IMR-90 (cell line): ENCODE data around the gene TMEM200A. TPM values are rescaled to one million over a fixed set of nuclear protein-coding genes. Genes with fewer than 3 reads are reported as not detected.

Source experiments
- ATAC-seq: fragments of 200-7000 bp; cut with Tn5 transposase; 2 replicates; pipeline ENCODE4 v1.9.1; 2020; ENCODE audit warnings: low read depth, mild to moderate bottlenecking, moderate library complexity
- BruUV-seq: library from RNA; stranded (reverse); fragments of 400-500 nt; replicated peaks from 2 replicates; lab custom pipeline; 2021; lab: Mats Ljungman, UMichigan
- CTCF ChIA-PET: fragments of 300-600 bp; formaldehyde crosslinking; extraction: SDS; loops from one replicate; lab custom pipeline; 2021; ENCODE audit warnings: antibody characterized with exemption; lab: Yijun Ruan, JAX
- POLR2A ChIA-PET: fragments of 300-600 bp; sonication (Branson Sonifier 250); formaldehyde crosslinking; loops from one replicate; lab custom pipeline; 2022; ENCODE audit warnings: antibody characterized with exemption; ENCODE audit not compliant: unreplicated experiment; lab: Charles Lee
- DNase-seq: peaks from one replicate; pipeline ENCODE4 v3.0.0; 2013
- H2AFZ ChIP-seq: replicated peaks from 2 replicates; pipeline ENCODE3; 2013; ENCODE audit warnings: low read length, mild to moderate bottlenecking; ENCODE audit not compliant: poor library complexity
- H2AK5ac ChIP-seq: 2 replicates; pipeline ENCODE4 v1.6.1; 2013; ENCODE audit warnings: low read depth, low read length, inconsistent platforms
- H2AK9ac ChIP-seq: replicated peaks from 2 replicates; pipeline ENCODE3; 2013; ENCODE audit warnings: mild to moderate bottlenecking, low read depth, low read length, moderate library complexity; ENCODE audit not compliant: poor library complexity
- H2BK120ac ChIP-seq: 2 replicates; pipeline ENCODE4 v1.6.1; 2013; ENCODE audit warnings: low read depth, low read length, inconsistent platforms
- H2BK15ac ChIP-seq: 3 replicates; pipeline ENCODE4 v1.6.1; 2013; ENCODE audit warnings: low read depth, low read length, inconsistent platforms
- H2BK20ac ChIP-seq: 2 replicates; pipeline ENCODE4 v1.6.1; 2013; ENCODE audit warnings: low read depth, mild to moderate bottlenecking, inconsistent platforms, low read length, moderate library complexity
- H2BK5ac ChIP-seq: 2 replicates; pipeline ENCODE4 v1.6.1; 2013; ENCODE audit warnings: mild to moderate bottlenecking, low read depth, low read length, inconsistent platforms; ENCODE audit not compliant: poor library complexity, severe bottlenecking
- H3K14ac ChIP-seq: replicated peaks from 2 replicates; pipeline ENCODE4 v1.6.1; 2013; ENCODE audit warnings: low read depth, low read length, inconsistent platforms
- H3K18ac ChIP-seq: 2 replicates; pipeline ENCODE4 v1.6.1; 2013; ENCODE audit warnings: low read depth, low read length, control low read depth
- H3K23ac ChIP-seq: 2 replicates; pipeline ENCODE4 v1.6.1; 2013; ENCODE audit warnings: low read depth, low read length, inconsistent platforms
- H3K27ac ChIP-seq: 2 replicates; pipeline ENCODE4 v1.5.1; 2013; ENCODE audit warnings: mild to moderate bottlenecking, control low read depth, low read length; ENCODE audit not compliant: insufficient read depth
- H3K27me3 ChIP-seq: 2 replicates; pipeline ENCODE4 v1.6.1; 2013; ENCODE audit warnings: low read length; ENCODE audit not compliant: control insufficient read depth, insufficient read depth
- H3K36me3 ChIP-seq: 2 replicates; pipeline ENCODE4 v1.6.1; 2013; ENCODE audit warnings: low read length, mixed read lengths; ENCODE audit not compliant: control insufficient read depth, insufficient read depth
- H3K4ac ChIP-seq: 2 replicates; pipeline ENCODE4 v1.6.1; 2013; ENCODE audit warnings: low read depth, low read length, inconsistent platforms
- H3K4me1 ChIP-seq: 2 replicates; pipeline ENCODE4 v1.6.1; 2013; ENCODE audit warnings: low read length, mixed read lengths; ENCODE audit not compliant: control insufficient read depth, insufficient read depth
- H3K4me2 ChIP-seq: 2 replicates; pipeline ENCODE4 v1.6.1; 2013; ENCODE audit warnings: low read depth, mild to moderate bottlenecking, control low read depth, low read length, moderate library complexity
- H3K4me3 ChIP-seq: 2 replicates; pipeline ENCODE4 v1.5.1; 2013; ENCODE audit warnings: low read depth, mild to moderate bottlenecking, control low read depth, low read length, moderate library complexity; ENCODE audit not compliant: insufficient read depth
- H3K56ac ChIP-seq: 2 replicates; pipeline ENCODE4 v1.6.1; 2013; ENCODE audit warnings: low read length, inconsistent platforms; ENCODE audit not compliant: insufficient read depth; ENCODE audit errors: extremely low read depth
- H3K79me1 ChIP-seq, 2 experiments: 2 replicates each; pipeline ENCODE4 v1.6.1; 2013; ENCODE audit warnings: low read length in 2 of 2, inconsistent platforms in 1 of 2, low read depth in 1 of 2
- H3K9ac ChIP-seq: 2 replicates; pipeline ENCODE4 v1.6.1; 2013; ENCODE audit warnings: low read depth, low read length, control low read depth
- H3K9me1 ChIP-seq: 2 replicates; pipeline ENCODE4 v1.6.1; 2013; ENCODE audit warnings: low read length, inconsistent platforms; ENCODE audit not compliant: insufficient read depth
- H3K9me3 ChIP-seq: 2 replicates; pipeline ENCODE4 v1.6.1; 2013; ENCODE audit warnings: low read length; ENCODE audit not compliant: control insufficient read depth, insufficient read depth
- H4K20me1 ChIP-seq: 2 replicates; pipeline ENCODE4 v1.6.1; 2013; ENCODE audit warnings: low read length, inconsistent platforms; ENCODE audit not compliant: insufficient read depth
- H4K5ac ChIP-seq: 2 replicates; pipeline ENCODE4 v1.6.1; 2013; ENCODE audit warnings: mild to moderate bottlenecking, low read depth, low read length, control low read depth
- H4K8ac ChIP-seq, 2 experiments: 2 replicates each; pipeline ENCODE4 v1.6.1; 2013; ENCODE audit warnings: low read depth in 2 of 2, low read length in 2 of 2, control low read depth in 1 of 2, inconsistent platforms in 1 of 2
- H4K91ac ChIP-seq: 2 replicates; pipeline ENCODE4 v1.6.1; 2013; ENCODE audit warnings: low read depth, low read length, inconsistent platforms; ENCODE audit not compliant: insufficient read depth
- CEBPB ChIP-seq: IDR thresholded peaks from 2 replicates; pipeline ENCODE4 v1.6.1; 2012; ENCODE audit warnings: low read depth, low read length, improper control_type of control experiment
- ELK1 ChIP-seq: fragments of 150-350 bp; IDR thresholded peaks from 2 replicates; pipeline ENCODE4 v1.6.1; 2016; ENCODE audit warnings: low read depth, mild to moderate bottlenecking, low read length, moderate library complexity, borderline replicate concordance
- FOS ChIP-seq: fragments of 150-350 bp; IDR thresholded peaks from 2 replicates; pipeline ENCODE4 v1.6.1; 2016; ENCODE audit warnings: low read depth, low read length
- MXI1 ChIP-seq: IDR thresholded peaks from 2 replicates; pipeline ENCODE4 v1.6.1; 2012; ENCODE audit warnings: low read depth, mild to moderate bottlenecking, low read length, moderate library complexity, borderline replicate concordance
- POLR2A ChIP-seq: IDR thresholded peaks from 2 replicates; pipeline ENCODE4 v1.6.1; 2012; ENCODE audit warnings: mild to moderate bottlenecking, low read depth, low read length
- RAD21 ChIP-seq: IDR thresholded peaks from 2 replicates; pipeline ENCODE4 v1.6.1; 2012; ENCODE audit warnings: low read length, improper control_type of control experiment
- RFX5 ChIP-seq: IDR thresholded peaks from 2 replicates; pipeline ENCODE4 v1.8.0; 2012; ENCODE audit warnings: low read depth, mild to moderate bottlenecking, low read length, moderate library complexity
- SMC3 ChIP-seq: fragments of 150-350 bp; IDR thresholded peaks from 2 replicates; pipeline ENCODE4 v1.6.1; 2016; ENCODE audit warnings: low read depth, mild to moderate bottlenecking, antibody characterized with exemption, low read length, moderate library complexity
- USF2 ChIP-seq: fragments of 150-350 bp; IDR thresholded peaks from 2 replicates; pipeline ENCODE4 v1.6.1; 2017; ENCODE audit warnings: mild to moderate bottlenecking, antibody characterized with exemption, low read length, low read depth
- WGBS, 2 experiments: methylation state at CpG; one replicate each; pipeline versions ENCODE4 v1.1.5 to v1.1.7; 2013; ENCODE audit warnings: missing lambda C conversion rate in 2 of 2; ENCODE audit not compliant: insufficient read length in 1 of 2; ENCODE audit errors: extremely low coverage in 2 of 2; 5-methylcytosine and 5-hydroxymethylcytosine counted together
- dilution Hi-C: fragments of 300-500 bp; cut with HindIII; formaldehyde crosslinking; loops from one replicate; pipeline ENCODE4 v1.14.3; 2018; ENCODE audit warnings: low sequenced_read_pairs; ENCODE audit not compliant: unreplicated experiment
- in situ Hi-C: fragments of 300-500 bp; cut with MboI; formaldehyde crosslinking; loops from 3 replicates; pipeline ENCODE4 v1.14.3; 2019; ENCODE audit warnings: low sequenced_read_pairs, inconsistent platforms, mixed read lengths
- intact Hi-C: fragments of 100-400 bp; cut with micrococcal nuclease; formaldehyde crosslinking; loops from 2 replicates; pipeline ENCODE4 v1.10.0; 2022
- polyA plus RNA-seq, 3 experiments: library from polyadenylated mRNA; depleted of rRNA; stranded (reverse); fragments of >200 nt; gene quantifications; 2 replicates each; pipeline ENCODE4 v1.2.3, GENCODE V29; 2012; ENCODE audit warnings: low replicate concordance in 1 of 3
- total RNA-seq: library from RNA; depleted of rRNA; stranded (reverse); fragments of >200 nt; gene quantifications from 2 replicates; pipeline ENCODE4 v1.2.3, GENCODE V29; 2012

Gene TMEM200A
- total and polyA plus RNA-seq, 2 of the 4 experiments (the other 2 are of a cell fraction) = 22.8 to 37.1 TPM

DNA sequence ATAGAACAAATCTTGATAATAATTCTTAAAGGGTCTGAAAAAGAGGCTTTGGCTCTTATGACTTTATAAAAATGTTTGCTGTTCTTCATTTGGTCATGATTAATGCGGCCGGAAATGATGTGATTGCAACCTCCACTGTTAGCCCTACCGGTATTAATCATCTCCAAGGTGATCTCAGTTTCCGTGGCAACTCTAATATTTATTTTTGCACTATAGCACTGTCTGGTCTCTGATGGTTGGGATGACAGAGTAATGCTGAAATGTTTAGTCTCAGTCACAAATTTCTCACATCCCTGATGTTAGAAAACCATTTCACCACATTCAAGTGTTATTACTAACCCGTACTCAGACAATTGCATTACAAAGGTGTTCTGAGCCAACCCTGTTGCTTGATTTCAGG lies 87.4 kb downstream of the TMEM200A start:
- Histone ChIP-seq H3K4ac (no peak overlapping the region), H3K14ac (no peak overlapping the region), H3K4me3 (no peak overlapping the region), H3K4me2 (peak overlapping the region; percentile 27; the same call in 1 of the 2 replicates), H3K27ac (no peak overlapping the region), H3K9me1 (no peaks in the 10 kb centered on the region), H2AK9ac (no peak overlapping the region), H3K9ac (no peak overlapping the region), H2BK15ac (no peak overlapping the region), H3K36me3 (no peaks in the 10 kb centered on the region), H3K18ac (no peak overlapping the region), H3K4me1 (no peaks in the 10 kb centered on the region), H4K20me1 (no peaks in the 10 kb centered on the region), H2AFZ (no peak overlapping the region), H4K5ac (no peak overlapping the region), H3K23ac (no peak overlapping the region), H3K79me1 (no peaks in the 10 kb centered on the region), H4K8ac (no peak overlapping the region), H2BK20ac (no peak overlapping the region), H2BK120ac (no peak overlapping the region), H2BK5ac (no peak overlapping the region), H3K27me3 (no peaks in the 10 kb centered on the region), H3K9me3 (no peaks in the 10 kb centered on the region), H2AK5ac (no peak overlapping the region), H3K56ac (no peak overlapping the region), H4K91ac (no peak overlapping the region)
- intact Hi-C loops (no loop called here), in situ Hi-C loops (no loop called here), dilution Hi-C loops (no loop called here)
- TF ChIP-seq CEBPB = peak; percentile 81
- peak; percentile 60 for TF ChIP-seq FOS
- TF ChIP-seq SMC3 = peak; percentile 18; the same call in 1 of the 2 replicates
- no peak for TF ChIP-seq MXI1
- no peak for TF ChIP-seq USF2
- TF ChIP-seq RFX5 = no peak
- TF ChIP-seq POLR2A = no peak
- TF ChIP-seq ELK1 = no peak; the same call in 1 of the 2 replicates
- peak; percentile 17; the same call in 1 of the 2 replicates for TF ChIP-seq RAD21
- DNase-seq (peak; percentile 80), ATAC-seq (peak; percentile 32; the same call in 1 of the 2 replicates)
- no CpG with 5 or more reads among the region's 5 CpGs for WGBS, 2 experiments
- BruUV-seq = no TSS peak
- ChIA-PET CTCF (interaction anchor here (1.1 kb wide), 1 partner anchor 13 kb away, joined by 3 read pairs; no protein-coding TSS in a partner anchor), POLR2A (no interaction called here)
